Body of pancreas (tissue), 4 donors: Measurements from ENCODE around the gene NUP205.

Source experiments
- CTCF ChIP-seq, 7 experiments: fragments of 450-650 bp in 4 of 7; fragments of 200-600 bp in 3 of 7; sonication (generic) in 3 of 7; IDR thresholded peaks; one replicate each; pipeline ENCODE4 v1.5.1; 2016 to 2019; ENCODE audit warnings: antibody characterized with exemption in 7 of 7
- POLR2A ChIP-seq, 3 donors: fragments of 450-650 bp; IDR thresholded peaks; one replicate each; pipeline ENCODE4 v1.6.1; 2016; ENCODE audit warnings: antibody characterized with exemption in 3 of 3, mild to moderate bottlenecking in 2 of 3

GRCh38 chr7:135560631-135561030 lies 2.9 kb downstream of the NUP205 start:
- TF ChIP-seq CTCF (IDR thresholded peaks at IDR 0.05), result no peak
- no peak for TF ChIP-seq POLR2A (IDR thresholded peaks at IDR 0.05)
